ENCODE data around the gene ATF6. TPM values are rescaled to one million over a fixed set of nuclear protein-coding genes. Genes with fewer than 3 reads are reported as not detected.

Gene ATF6
- total RNA-seq, 1 experiment from 2014 or later = 16.4 TPM

DNA sequence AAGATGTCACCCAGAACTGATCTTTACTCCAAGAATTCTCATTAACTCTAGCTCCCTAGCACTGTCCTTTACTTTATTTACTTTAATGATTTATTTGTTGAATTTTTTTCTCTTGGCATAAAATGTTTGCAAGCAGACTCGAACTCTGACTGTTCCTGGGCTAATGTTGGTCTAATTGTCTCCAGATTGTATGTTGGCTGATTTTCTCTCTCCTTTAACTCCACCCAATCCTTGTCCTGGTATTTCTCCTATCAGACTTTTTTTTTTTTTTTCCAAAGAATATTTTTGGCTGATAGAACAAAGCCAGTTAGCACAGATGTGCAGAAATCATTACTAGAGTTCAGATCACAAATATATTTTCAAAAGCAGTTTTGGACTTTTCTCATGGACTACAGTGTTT is 82.6 kb downstream of the ATF6 start:
- DNase-seq (ENCODE audit: low read depth, low spot score) (no peak), ATAC-seq (no peak)
- ChIA-PET POLR2A (no interaction called here), CTCF (no interaction called here)
- intact Hi-C loops (cut with micrococcal nuclease; ENCODE audit: unreplicated experiment) (no loop called here), in situ Hi-C loops (cut with HindIII; ENCODE audit: low pct_unique_long_range_greater_than_20kb, low sequenced_read_pairs) (no loop called here)
- Histone ChIP-seq H3K27me3 (ENCODE audit: control insufficient read depth, insufficient read depth, low read length) (no peaks in the 10 kb centered on the region), H3K4me1 (ENCODE audit: control insufficient read depth, insufficient read depth, low read length) (no peaks in the 10 kb centered on the region), H3K36me3 (ENCODE audit: control insufficient read depth, insufficient read depth, low read length) (no peaks in the 10 kb centered on the region), H3K27ac (ENCODE audit: low read length) (no peak overlapping the region), H3K4me3 (ENCODE audit: low read depth in 2 of 2, low read length in 2 of 2) (no peak overlapping the region), H3K9me3 (ENCODE audit: control insufficient read depth, insufficient read depth, low read depth, low read length) (no peaks in the 10 kb centered on the region)
- TSS peak; percentile 15 for BruUV-seq (replicated peaks)
- TF ChIP-seq CTCF (IDR thresholded peaks at IDR 0.05) (no peak), SIN3A (IDR thresholded peaks at IDR 0.05; ENCODE audit: borderline replicate concordance, insufficient read depth, low read depth, low read length) (no peak), REST (IDR thresholded peaks at IDR 0.05; ENCODE audit: insufficient read depth in 1 of 2, low read depth in 2 of 2, low read length in 1 of 2) (no peak), TCF7L2 (IDR thresholded peaks at IDR 0.05; ENCODE audit: low read depth, low read length) (no peak), POLR2AphosphoS5 (IDR thresholded peaks at IDR 0.05; ENCODE audit: low read depth, low read length) (no peak)

DNA sequence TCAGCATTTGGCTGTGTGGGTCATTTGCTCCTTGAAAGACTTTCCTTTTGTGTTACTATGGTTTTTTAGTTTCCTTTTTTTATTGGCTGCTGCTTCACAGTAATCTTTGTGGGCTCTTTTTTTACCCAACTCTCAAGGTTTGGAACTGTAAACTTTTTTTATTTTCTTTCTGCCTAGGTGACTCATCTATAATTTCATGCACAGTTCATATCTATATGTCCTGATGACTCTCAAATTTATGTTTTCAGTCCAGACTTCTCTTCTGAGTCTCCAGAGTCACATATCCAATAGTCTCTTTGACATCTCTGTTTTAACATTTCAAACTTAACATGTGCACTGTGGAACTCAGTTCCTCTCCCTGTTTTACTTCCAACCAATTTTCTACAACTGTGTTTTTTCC is 83.4 kb downstream of the ATF6 start:
- Histone ChIP-seq H3K4me3 (ENCODE audit: low read depth in 2 of 2, low read length in 2 of 2) (no peak overlapping the region), H3K27me3 (ENCODE audit: control insufficient read depth, insufficient read depth, low read length) (no peaks in the 10 kb centered on the region), H3K4me1 (ENCODE audit: control insufficient read depth, insufficient read depth, low read length) (no peaks in the 10 kb centered on the region), H3K36me3 (ENCODE audit: control insufficient read depth, insufficient read depth, low read length) (no peaks in the 10 kb centered on the region), H3K27ac (ENCODE audit: low read length) (no peak overlapping the region), H3K9me3 (ENCODE audit: control insufficient read depth, insufficient read depth, low read depth, low read length) (no peaks in the 10 kb centered on the region)
- TF ChIP-seq REST (IDR thresholded peaks at IDR 0.05; ENCODE audit: insufficient read depth in 1 of 2, low read depth in 2 of 2, low read length in 1 of 2) (no peak), CTCF (IDR thresholded peaks at IDR 0.05) (no peak), TCF7L2 (IDR thresholded peaks at IDR 0.05; ENCODE audit: low read depth, low read length) (no peak), SIN3A (IDR thresholded peaks at IDR 0.05; ENCODE audit: borderline replicate concordance, insufficient read depth, low read depth, low read length) (no peak)
- intact Hi-C loops (cut with micrococcal nuclease; ENCODE audit: unreplicated experiment) = no loop called here
- BruUV-seq (replicated peaks) = no TSS peak
- in situ Hi-C loops (cut with HindIII; ENCODE audit: low pct_unique_long_range_greater_than_20kb, low sequenced_read_pairs) = no loop called here
- ATAC-seq (no peak), DNase-seq (ENCODE audit: low read depth, low spot score) (no peak)
- CTCF ChIA-PET = no interaction called here
- POLR2A ChIA-PET = no interaction called here

Data from Panc1 (cell line).